NCI-H1105 treated with DMSO at 0.1 percent for 48 hours (cell line): ENCODE results near the gene ADGRD2.

Experiments
- DNase-seq: peaks from one replicate; lab custom pipeline; 2025; lab: John Stamatoyannopoulos, UW

Gene ADGRD2

GRCh38 chr9:124498040-124498439, 47.8 kb downstream of the ADGRD2 start:
- DNase-seq: no peak

- no peak for DNase-seq
Measured at GRCh38 chr9:124498499-124499146, 48.4 kb downstream of the ADGRD2 start.

- no peak for DNase-seq
Measured at GRCh38 chr9:124499216-124499615, 49.0 kb downstream of the ADGRD2 start.

GRCh38 chr9:124500028-124500795, 50.0 kb downstream of the ADGRD2 start:
- no peak for DNase-seq

- DNase-seq: no peak
Measured at GRCh38 chr9:124500796-124501611, 50.8 kb downstream of the ADGRD2 start.

GRCh38 chr9:124501771-124502320, 51.6 kb downstream of the ADGRD2 start:
- DNase-seq: no peak

GRCh38 chr9:124502711-124503702, 52.8 kb downstream of the ADGRD2 start:
- DNase-seq: no peak

GRCh38 chr9:124503713-124504529, 53.7 kb downstream of the ADGRD2 start:
- no peak for DNase-seq

GRCh38 chr9:124504530-124505005, 54.3 kb downstream of the ADGRD2 start:
- no peak for DNase-seq

GRCh38 chr9:124505006-124505900, 55.0 kb downstream of the ADGRD2 start:
- no peak for DNase-seq

- no peak for DNase-seq
Measured at GRCh38 chr9:124505901-124506346, 55.7 kb downstream of the ADGRD2 start.

- DNase-seq: no peak
Measured at GRCh38 chr9:124506433-124506832, 56.2 kb downstream of the ADGRD2 start.

- DNase-seq: no peak
Measured at GRCh38 chr9:124506931-124507879, 57.0 kb downstream of the ADGRD2 start, which contains the start of gene NR5A1. TSS of gene NR5A1 (minus strand) at chr9:124507399. CDS start at chr9:124503395, 4,004 bp downstream.

GRCh38 chr9:124507880-124508423, 57.7 kb downstream of the ADGRD2 start:
- DNase-seq: no peak

- no peak for DNase-seq
Measured at GRCh38 chr9:124510650-124511425, 60.6 kb downstream of the ADGRD2 start.

GRCh38 chr9:124511426-124511840, 61.2 kb downstream of the ADGRD2 start:
- no peak for DNase-seq
